WI38 (cell line): ENCODE results near the gene ZFHX3.

Source experiments
- H3K4me3 ChIP-seq: 2 replicates; pipeline ENCODE4 v1.5.1; 2011; ENCODE audit warnings: low read depth, mild to moderate bottlenecking, control low read depth, low read length
- TF ChIP-seq, protein P1 (sequence below): IDR thresholded peaks from 2 replicates; pipeline ENCODE4 v1.5.1; 2012; ENCODE audit warnings: low read depth, mild to moderate bottlenecking, control low read depth, low read length

ZFHX3 gene

DNA sequence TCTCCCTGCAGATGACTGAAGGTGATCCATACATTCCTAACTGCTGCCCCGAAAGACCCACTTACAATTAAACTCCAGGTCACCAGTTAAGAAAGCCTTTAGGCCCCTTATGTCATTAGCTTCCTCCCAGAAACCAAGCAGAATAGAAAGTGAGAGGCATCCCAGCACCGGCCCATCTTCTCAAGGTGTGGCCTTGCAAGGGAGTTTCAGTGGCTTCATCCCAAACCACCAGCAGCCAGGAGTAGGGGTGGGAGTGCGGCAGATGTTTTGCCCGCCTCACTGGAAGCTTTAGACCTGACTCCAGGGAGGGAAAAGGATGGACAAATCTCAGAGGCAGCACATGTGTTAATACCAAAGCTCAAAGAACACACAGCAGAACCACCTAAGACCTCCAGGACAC lies 5.1 kb downstream of the ZFHX3 start:
- TF ChIP-seq, protein P1, sequence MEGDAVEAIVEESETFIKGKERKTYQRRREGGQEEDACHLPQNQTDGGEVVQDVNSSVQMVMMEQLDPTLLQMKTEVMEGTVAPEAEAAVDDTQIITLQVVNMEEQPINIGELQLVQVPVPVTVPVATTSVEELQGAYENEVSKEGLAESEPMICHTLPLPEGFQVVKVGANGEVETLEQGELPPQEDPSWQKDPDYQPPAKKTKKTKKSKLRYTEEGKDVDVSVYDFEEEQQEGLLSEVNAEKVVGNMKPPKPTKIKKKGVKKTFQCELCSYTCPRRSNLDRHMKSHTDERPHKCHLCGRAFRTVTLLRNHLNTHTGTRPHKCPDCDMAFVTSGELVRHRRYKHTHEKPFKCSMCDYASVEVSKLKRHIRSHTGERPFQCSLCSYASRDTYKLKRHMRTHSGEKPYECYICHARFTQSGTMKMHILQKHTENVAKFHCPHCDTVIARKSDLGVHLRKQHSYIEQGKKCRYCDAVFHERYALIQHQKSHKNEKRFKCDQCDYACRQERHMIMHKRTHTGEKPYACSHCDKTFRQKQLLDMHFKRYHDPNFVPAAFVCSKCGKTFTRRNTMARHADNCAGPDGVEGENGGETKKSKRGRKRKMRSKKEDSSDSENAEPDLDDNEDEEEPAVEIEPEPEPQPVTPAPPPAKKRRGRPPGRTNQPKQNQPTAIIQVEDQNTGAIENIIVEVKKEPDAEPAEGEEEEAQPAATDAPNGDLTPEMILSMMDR = no peak
- H3K4me3 ChIP-seq = no peak overlapping the region

DNA sequence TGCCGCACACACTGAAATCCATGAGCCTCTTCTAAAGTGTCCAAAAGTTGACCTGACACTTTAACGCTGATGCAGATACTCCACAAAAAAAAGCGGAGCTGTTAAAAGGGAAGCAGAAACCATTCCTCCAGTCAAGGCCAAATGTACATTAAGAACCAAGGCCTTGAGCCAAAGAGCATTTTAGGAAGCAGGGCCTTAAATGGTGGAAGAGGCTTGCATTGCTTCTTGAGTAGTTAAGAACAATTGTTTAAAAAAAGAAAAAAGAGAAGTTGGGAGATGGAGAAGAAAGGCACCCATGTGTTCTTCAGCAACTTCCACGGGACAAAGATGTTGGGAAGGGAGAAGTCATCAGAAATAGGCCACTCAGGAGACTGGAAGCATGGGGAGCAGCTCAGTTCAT lies 6.3 kb downstream of the ZFHX3 start:
- TF ChIP-seq, protein P1 = no peak
- H3K4me3 ChIP-seq = no peak overlapping the region

DNA sequence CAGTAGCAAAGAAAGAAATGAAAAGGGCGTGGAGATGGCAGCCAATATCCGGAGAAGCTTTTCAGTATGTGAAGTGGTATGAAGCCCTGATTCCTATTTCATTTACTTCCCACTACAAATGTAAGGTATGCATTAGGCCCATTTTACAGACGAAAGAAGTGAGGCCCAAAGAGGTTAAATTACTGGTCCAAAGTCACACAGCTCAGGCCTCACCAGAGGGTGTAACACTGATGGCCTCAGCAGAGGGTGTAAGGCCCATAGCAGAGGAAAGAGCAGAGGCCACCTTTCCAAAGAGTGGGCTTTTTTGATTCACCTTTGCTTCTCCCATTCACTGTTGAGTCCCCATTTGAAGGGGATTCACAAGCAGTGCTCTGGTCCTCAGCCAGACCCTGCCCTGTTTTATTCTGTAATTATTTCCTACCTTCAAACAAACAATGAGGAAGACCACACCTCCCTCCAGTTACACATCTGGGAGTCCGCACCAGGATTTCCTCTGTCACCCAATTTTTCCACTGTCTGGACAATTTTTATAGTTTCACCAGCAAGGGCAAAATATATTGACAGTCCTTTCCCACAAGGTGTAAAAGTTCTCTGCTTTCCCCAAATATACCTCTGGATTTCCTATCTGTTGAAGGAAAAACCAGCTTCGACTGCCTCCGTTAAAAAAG lies 7.1 kb downstream of the ZFHX3 start:
- no peak overlapping the region for H3K4me3 ChIP-seq
- TF ChIP-seq, protein P1 = no peak

DNA sequence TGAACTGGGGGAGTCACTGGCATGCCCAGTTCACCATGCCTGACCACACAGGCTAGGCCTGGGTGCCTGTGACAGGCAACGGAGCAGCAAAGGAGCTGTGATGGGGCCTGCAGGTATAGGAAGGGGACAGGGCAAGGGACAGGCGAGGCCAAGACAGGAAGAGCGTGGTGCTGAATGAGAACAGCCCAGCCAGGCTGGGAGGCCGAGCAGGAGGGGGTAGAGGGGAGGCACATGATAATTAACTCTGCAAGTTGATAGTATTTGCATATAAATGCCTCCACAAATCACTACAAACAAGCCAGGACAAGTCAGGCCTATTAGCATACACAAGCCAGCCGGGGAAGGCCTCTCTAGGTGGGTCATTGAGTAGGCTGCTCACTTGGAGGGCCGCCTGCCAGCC lies 7.8 kb downstream of the ZFHX3 start:
- H3K4me3 ChIP-seq = no peak overlapping the region
- TF ChIP-seq, protein P1 = no peak

DNA sequence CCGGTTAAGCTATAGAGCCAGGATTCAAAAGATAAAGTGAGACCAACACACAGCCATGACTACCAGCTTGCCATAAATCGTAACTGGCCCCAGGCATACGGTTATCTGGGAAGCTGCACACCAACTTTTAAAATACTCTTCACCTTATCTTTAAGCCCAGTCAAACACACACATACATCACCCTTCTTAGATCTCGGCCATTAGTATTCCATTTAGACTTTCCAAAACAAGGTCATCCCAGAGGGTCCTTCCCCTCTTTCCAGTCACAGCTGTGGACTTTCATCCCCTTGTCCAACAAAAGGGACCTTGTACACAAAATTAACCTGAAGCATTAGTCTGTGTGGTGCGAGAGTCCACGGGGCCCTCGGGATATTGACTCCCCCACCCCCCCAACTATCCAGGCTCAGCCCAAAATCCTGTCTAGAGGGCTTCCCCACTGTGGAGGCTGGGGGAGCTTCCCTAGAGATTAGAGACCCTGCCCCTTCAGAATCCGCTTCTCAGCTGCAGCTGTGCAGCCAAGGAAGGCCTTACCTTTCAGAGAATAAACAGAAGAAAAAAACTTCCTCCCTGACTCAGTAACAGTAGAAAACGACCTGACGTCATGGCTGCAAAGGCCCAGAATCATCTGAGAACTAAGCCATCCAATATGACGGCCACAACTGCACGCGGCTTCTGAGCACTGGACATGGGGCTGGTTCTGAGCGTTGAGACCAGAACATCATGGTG lies 9.9 kb downstream of the ZFHX3 start:
- no peak overlapping the region for H3K4me3 ChIP-seq
- TF ChIP-seq, protein P1 = no peak

DNA sequence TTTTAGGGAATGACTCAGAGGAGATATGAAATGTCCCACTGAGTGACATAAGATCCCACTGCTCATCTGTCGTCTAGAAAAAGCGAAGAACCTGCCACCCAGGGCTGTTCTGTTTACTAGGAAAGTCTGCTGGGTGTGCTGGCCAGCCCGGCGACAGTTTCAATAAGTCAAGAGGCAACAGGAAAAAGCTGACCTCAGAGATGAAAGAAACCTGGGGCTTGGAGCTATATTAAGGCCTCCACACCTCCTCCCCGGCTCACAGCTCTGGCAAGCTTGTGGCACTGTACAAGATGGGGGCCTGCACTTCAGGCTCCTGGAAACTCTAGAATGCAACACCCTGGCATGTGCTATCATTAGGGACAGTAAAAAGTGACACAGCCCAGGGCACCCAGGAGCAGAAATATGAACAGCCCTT lies 10.6 kb downstream of the ZFHX3 start:
- TF ChIP-seq, protein P1 = no peak
- H3K4me3 ChIP-seq = no peak overlapping the region

DNA sequence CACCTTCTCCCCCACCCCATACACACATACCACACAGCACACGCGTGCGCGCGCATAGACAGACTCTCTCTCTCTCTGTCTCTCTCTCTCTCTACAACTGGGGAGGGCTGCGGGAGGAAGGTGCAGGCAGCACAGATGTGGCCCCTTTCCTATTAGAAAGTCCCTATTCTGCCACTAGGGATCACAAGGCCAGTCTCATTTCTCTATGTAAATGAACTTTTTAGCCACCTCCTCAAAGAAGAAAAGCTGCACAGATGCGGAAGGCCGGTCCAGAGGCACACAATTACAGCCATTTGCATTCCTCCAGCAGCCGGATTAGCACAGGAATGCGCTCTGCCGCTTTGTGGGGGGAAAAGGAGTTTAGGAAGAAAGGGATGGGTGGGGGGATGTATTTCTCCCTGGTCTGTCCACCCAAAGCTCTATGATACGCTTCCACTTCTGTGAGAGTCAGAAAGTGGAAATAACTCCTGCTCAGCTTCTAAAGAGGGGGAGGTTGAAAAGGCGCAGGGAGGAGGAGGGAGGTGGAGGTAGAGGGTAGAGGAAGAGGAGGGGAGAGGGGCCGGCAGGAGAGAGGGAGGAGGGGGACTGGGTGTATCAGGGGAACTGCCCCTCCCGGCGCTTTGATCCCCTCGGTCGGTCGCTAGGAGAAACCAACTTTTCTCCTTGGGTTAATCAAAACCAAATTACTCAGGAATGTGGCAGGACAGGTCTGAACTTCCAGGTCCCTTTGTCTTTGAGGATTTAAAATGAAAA lies 11.7 kb downstream of the ZFHX3 start:
- TF ChIP-seq, protein P1 = no peak
- H3K4me3 ChIP-seq = no peak overlapping the region
